GM10266 (cell line): ENCODE results near the gene RUFY3.
"Not testable (repeated sequence)": the region's sequence is repeated elsewhere in the genome, so short reads cannot be mapped to it uniquely, and the experiment has no call there.

ENCODE experiments used
- DNase-seq: peaks from one replicate; pipeline ENCODE4 v3.0.0; 2012; ENCODE audit errors: extremely low spot score
- TF ChIP-seq, protein P1 (sequence below): IDR thresholded peaks from 2 replicates; pipeline ENCODE4 v1.5.1; 2012; ENCODE audit warnings: mild to moderate bottlenecking, low read depth; ENCODE audit not compliant: control insufficient read depth, insufficient read depth; ENCODE audit errors: missing control alignments

The RUFY3 gene

DNA sequence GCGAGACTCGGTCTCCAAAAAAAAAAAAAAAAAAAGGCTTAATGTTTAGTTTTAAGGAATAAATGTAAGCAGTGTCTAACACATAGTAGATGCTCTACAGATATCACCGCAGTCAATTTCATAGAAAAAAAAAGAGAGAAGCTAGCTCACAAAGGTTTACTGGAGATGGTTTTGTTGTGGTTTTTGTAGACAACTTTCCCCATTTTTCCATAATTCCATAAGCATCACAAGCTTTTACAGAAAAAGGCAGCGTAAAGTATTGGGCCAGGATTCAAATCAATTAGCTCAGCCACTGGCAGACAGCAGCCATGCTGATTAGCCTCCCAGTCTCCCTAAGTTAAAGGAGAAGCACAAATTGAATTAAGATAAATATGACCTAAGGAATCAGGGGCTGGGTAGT, 116.4 kb downstream of the RUFY3 start:
- no peak for DNase-seq
- TF ChIP-seq, protein P1, sequence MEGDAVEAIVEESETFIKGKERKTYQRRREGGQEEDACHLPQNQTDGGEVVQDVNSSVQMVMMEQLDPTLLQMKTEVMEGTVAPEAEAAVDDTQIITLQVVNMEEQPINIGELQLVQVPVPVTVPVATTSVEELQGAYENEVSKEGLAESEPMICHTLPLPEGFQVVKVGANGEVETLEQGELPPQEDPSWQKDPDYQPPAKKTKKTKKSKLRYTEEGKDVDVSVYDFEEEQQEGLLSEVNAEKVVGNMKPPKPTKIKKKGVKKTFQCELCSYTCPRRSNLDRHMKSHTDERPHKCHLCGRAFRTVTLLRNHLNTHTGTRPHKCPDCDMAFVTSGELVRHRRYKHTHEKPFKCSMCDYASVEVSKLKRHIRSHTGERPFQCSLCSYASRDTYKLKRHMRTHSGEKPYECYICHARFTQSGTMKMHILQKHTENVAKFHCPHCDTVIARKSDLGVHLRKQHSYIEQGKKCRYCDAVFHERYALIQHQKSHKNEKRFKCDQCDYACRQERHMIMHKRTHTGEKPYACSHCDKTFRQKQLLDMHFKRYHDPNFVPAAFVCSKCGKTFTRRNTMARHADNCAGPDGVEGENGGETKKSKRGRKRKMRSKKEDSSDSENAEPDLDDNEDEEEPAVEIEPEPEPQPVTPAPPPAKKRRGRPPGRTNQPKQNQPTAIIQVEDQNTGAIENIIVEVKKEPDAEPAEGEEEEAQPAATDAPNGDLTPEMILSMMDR, result no peak

- peak; percentile 77 for DNase-seq
- TF ChIP-seq, protein P1, result no peak
Observed at GRCh38 chr4:70838666-70839588, 117.2 kb downstream of the RUFY3 start.

- TF ChIP-seq, protein P1, result peak; percentile 43
- peak; percentile 94 for DNase-seq
Observed at GRCh38 chr4:70839589-70840093, 117.9 kb downstream of the RUFY3 start, which contains the start of gene GRSF1. GRSF1 (minus strand) TSS chr4:70839890; CDS start chr4:70839827, 63 bp downstream.

DNA sequence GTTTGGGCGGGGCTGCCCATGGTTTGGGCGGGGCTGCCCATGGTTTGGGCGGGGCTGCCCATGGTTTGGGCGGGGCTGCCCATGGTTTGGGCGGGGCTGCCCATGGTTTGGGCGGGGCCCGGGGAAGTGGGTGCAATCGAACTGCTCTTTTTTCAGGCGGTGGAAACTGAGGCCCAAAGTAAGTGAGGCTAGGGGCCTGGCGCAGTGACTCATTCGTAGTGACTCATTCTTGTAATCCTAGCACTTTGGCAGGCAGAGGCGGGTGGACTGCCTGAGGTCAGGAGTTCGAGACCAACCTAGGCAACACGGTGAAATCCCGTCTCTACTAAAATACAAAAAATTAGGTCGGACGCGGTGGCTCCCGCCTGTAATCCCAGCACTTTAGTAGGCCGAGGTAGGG, 118.4 kb downstream of the RUFY3 start:
- DNase-seq, result not testable (repeated sequence)

DNA sequence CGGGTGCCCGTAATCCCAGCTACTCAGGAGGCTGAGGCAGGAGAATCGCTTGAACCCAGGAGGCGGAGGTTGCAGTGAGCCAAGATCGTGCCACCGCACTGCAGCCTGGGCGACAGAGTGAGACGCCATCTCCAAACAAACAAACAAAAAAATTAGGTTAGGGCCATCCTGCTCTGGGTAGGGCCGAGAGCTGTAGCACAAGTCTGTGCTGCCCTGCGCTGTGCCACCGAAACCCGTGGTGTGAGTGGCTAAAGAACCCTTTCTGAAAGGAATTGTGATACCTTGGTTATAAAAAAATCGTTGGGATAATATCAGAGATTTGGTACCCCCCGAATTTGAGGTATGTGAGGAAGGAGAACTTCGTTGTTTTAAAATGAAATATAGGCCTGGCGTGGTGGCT, 118.9 kb downstream of the RUFY3 start:
- not testable (repeated sequence) for DNase-seq

DNA sequence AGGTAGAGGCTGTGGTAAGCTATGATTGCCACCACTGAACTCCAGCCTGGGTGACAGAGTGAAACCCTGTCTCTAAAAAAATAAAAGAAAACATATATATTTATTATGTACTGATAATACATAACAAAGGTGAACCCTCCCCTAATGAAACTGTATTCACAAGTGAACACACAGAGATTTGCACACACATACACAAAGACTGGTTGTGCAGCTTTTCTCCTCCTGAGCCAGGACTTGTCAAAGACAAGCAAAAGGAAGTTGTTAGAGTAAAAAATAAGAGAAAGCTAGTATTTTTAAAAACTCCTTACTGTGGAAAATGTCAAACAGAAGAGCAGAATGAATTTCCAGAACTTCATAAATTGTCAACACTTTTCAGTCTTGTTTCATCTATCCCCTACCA, 119.4 kb downstream of the RUFY3 start:
- DNase-seq, result no peak
- TF ChIP-seq, protein P1, result no peak

DNA sequence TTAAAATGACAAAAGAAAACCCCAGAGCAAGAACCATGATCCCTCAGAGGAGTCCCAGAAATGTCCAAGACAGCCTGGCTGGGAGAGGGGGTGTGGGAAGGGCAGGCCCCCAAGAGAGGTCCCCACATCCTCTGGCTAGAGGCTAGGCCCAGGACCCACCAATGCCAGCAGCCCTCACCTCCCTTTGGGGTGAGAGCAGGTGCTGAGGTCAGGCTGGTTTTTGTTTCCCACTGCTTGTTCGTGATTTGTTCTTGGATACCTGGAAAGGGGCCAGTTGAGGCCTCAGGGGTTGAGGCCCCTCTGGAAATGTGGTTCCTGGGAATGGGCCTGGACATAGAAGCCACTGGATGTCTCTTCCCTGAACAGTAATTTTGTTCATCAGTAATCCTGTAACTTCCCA, 120.2 kb downstream of the RUFY3 start:
- TF ChIP-seq, protein P1, result no peak
- no peak for DNase-seq

GRCh38 chr4:70842761-70843435, 121.1 kb downstream of the RUFY3 start:
- DNase-seq, result peak; percentile 43
- TF ChIP-seq, protein P1, result no peak
